Smooth muscle cell (in vitro differentiated cells): ENCODE results near the gene FRMD5. TPM values are rescaled to one million over a fixed set of nuclear protein-coding genes. Genes with fewer than 3 reads are reported as not detected.

Source experiments
- DNase-seq: peaks from one replicate; lab custom pipeline; 2025; ENCODE audit not compliant: unreplicated experiment; lab: John Stamatoyannopoulos, UW
- H2AFZ ChIP-seq: fragments of 200-600 bp; sonication (generic); 2 replicates; pipeline ENCODE4 v1.6.0; 2016; ENCODE audit warnings: antibody characterized with exemption, low read depth, mild to moderate bottlenecking
- H3F3A ChIP-seq: fragments of 200-600 bp; sonication (generic); 2 replicates; pipeline ENCODE4 v1.6.0; 2017; ENCODE audit warnings: antibody characterized with exemption, low read depth
- H3K27ac ChIP-seq: fragments of 200-600 bp; sonication (generic); 2 replicates; pipeline ENCODE4 v1.5.1; 2016; ENCODE audit warnings: low read depth, mild to moderate bottlenecking
- H3K27me3 ChIP-seq: fragments of 200-600 bp; sonication (generic); 2 replicates; pipeline ENCODE4 v1.6.1; 2016; ENCODE audit warnings: low read depth, mild to moderate bottlenecking
- H3K36me3 ChIP-seq: fragments of 200-600 bp; sonication (generic); 2 replicates; pipeline ENCODE4 v1.5.1; 2016; ENCODE audit warnings: low read depth
- H3K4me1 ChIP-seq: fragments of 200-600 bp; sonication (generic); 2 replicates; pipeline ENCODE4 v1.5.1; 2016; ENCODE audit warnings: low read depth
- H3K4me2 ChIP-seq: fragments of 200-600 bp; sonication (generic); 2 replicates; pipeline ENCODE4 v1.6.0; 2016; ENCODE audit warnings: mild to moderate bottlenecking
- H3K4me3 ChIP-seq: fragments of 200-600 bp; sonication (generic); 2 replicates; pipeline ENCODE4 v1.5.1; 2016; ENCODE audit warnings: mild to moderate bottlenecking
- H3K79me2 ChIP-seq: fragments of 200-600 bp; sonication (generic); 2 replicates; pipeline ENCODE4 v1.6.0; 2016; ENCODE audit warnings: low read depth, mild to moderate bottlenecking
- H3K9ac ChIP-seq: fragments of 200-600 bp; sonication (generic); 2 replicates; pipeline ENCODE4 v1.6.0; 2016; ENCODE audit warnings: low read depth
- H3K9me3 ChIP-seq: fragments of 200-600 bp; sonication (generic); replicated peaks from 2 replicates; pipeline ENCODE4 v1.5.1; 2016; ENCODE audit warnings: low read depth
- H4K20me1 ChIP-seq: fragments of 200-600 bp; sonication (generic); 2 replicates; pipeline ENCODE4 v1.6.0; 2016; ENCODE audit warnings: low read depth
- WGBS: methylation state at CpG from one replicate; pipeline ENCODE4 v1.1.7; 2016; ENCODE audit warnings: low lambda C conversion rate; 5-methylcytosine and 5-hydroxymethylcytosine counted together
- polyA plus RNA-seq: library from polyadenylated mRNA; unstranded; fragments of >200 nt; fragmentation: Nextera tagmentation; extraction: Ambion mirVana; gene quantifications from 2 replicates; pipeline ENCODE4 v1.2.1, GENCODE V29; 2016
- total RNA-seq: library from RNA; depleted of rRNA; stranded (reverse); fragments of >200 nt; gene quantifications from 2 replicates; pipeline ENCODE4 v1.2.3, GENCODE V29; 2014
- TF ChIP-seq, protein P1 (sequence below): fragments of 200-600 bp; sonication (generic); IDR thresholded peaks from 2 replicates; pipeline ENCODE4 v1.5.1; 2017; ENCODE audit warnings: borderline replicate concordance, mild to moderate bottlenecking, antibody characterized with exemption; ENCODE audit not compliant: insufficient read depth, poor library complexity, severe bottlenecking

Gene FRMD5
- total and polyA plus RNA-seq, 2 experiments from 2014 or later, result 0.46 to 7.2 TPM

DNA sequence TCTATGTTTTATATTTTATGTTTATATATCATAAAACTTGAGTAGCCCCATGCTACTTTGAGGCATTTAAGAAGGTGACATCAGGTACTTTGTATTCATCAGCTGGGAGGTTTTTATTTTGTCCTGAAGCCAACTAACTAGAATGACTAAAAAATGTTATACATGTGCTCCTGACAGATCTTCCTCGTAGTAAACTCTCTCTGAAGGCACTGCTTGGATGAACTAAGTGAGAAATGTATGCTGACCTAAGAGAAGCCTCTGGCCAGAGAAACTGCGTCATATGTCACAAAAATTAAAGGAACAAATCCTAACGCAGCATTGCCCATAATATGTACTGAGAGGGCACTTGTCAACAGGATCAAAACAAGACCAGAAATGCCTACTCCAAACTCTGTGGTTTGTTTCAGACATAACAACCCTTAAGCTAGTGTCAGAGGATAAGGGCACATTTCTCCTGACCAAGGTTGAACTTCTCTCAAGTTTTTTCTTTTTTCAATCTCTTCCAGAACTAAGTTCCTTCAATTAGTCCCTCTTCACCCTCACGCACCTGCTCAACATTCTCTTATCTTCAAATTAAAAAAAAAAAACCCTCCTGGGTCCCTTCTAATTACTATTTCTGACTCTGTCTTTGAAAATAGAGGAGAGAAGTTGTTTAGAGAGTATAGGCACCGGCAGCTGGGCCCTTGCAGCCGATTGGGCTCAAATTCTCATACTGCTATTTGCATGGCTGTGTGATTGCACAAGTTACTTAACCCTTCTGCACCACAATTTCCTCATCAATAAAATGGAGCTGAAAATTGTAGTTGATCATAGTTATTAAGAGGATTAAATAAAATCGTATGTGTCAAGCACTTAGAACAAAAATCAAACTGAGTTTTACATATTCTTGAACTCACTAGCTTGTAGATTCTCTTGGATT lies 159.0 kb downstream of the FRMD5 start:
- Histone ChIP-seq H3K9me3 (no peaks in the 10 kb centered on the region), H3K27ac (no peak overlapping the region), H3K4me3 (no peak overlapping the region), H3K79me2 (no peaks in the 10 kb centered on the region), H2AFZ (no peak overlapping the region), H3K27me3 (no peaks in the 10 kb centered on the region), H3K9ac (no peak overlapping the region), H3K4me2 (no peak overlapping the region), H4K20me1 (no peaks in the 10 kb centered on the region), H3K4me1 (peaks cover 11% of the 10 kb centered on the region), H3K36me3 (no peaks in the 10 kb centered on the region), H3F3A (no peaks in the 10 kb centered on the region)
- WGBS, result 68% methylated on average over 7 of the region's 7 CpGs
- DNase-seq, result no peak
- TF ChIP-seq, protein P1, sequence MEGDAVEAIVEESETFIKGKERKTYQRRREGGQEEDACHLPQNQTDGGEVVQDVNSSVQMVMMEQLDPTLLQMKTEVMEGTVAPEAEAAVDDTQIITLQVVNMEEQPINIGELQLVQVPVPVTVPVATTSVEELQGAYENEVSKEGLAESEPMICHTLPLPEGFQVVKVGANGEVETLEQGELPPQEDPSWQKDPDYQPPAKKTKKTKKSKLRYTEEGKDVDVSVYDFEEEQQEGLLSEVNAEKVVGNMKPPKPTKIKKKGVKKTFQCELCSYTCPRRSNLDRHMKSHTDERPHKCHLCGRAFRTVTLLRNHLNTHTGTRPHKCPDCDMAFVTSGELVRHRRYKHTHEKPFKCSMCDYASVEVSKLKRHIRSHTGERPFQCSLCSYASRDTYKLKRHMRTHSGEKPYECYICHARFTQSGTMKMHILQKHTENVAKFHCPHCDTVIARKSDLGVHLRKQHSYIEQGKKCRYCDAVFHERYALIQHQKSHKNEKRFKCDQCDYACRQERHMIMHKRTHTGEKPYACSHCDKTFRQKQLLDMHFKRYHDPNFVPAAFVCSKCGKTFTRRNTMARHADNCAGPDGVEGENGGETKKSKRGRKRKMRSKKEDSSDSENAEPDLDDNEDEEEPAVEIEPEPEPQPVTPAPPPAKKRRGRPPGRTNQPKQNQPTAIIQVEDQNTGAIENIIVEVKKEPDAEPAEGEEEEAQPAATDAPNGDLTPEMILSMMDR, result no peak

DNA sequence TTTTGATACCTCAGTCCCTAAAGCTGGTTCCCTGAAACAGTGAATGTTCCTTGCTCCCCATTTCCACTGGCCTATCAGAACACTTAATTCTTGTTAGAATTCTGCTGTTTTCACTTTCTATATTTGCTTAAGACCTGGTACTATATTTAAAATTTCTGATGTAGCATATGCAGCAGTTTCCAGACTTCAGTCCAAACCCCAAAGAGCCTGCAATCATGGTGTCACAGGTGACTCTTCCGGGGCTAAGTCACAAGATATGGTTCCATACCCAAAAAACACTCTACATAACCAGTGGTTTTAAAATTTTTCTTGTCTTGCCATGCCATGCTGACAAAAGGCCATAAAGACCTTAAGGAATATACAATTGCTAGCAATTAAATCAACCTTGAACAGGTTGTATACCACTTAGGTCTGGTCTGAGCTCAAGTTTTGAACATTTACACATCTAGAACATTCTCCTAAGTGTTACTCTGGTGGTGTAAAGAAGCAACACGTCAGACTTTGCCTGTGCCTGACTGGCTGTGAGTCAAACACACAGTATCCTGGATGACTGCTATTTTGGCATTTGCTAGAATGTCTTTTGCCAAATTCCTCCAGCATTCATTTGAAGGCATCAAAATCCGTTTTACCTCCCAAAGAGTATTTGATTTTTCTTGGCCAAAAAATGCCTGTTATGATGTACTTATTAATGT lies 160.0 kb downstream of the FRMD5 start:
- Histone ChIP-seq H3K27me3 (no peaks in the 10 kb centered on the region), H2AFZ (no peak overlapping the region), H3K36me3 (no peaks in the 10 kb centered on the region), H3F3A (no peaks in the 10 kb centered on the region), H3K4me3 (no peak overlapping the region), H4K20me1 (no peaks in the 10 kb centered on the region), H3K4me2 (no peak overlapping the region), H3K9me3 (no peaks in the 10 kb centered on the region), H3K4me1 (peaks cover 11% of the 10 kb centered on the region), H3K9ac (no peak overlapping the region), H3K27ac (no peak overlapping the region), H3K79me2 (no peaks in the 10 kb centered on the region)
- TF ChIP-seq, protein P1, result no peak
- WGBS, result 66% methylated on average over 3 of the region's 3 CpGs
- DNase-seq, result no peak

DNA sequence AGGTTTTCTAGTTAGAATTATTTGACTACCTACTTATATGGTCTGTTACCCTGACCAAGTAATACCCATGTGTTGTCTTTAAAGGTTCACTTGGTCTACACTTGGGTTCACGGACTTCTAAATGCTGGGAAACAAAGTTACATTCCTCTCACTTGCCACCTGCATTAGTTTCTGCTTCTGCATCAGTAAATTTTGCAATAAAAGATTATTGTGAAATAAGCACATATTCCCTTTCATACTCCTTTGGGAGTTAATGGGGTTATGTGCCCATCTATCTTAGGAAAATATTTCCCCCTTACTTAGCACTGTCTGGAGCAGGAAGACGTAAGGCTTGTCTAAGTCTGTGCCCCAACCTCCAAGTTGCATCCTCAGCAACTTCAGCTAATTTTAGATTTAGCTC lies 160.7 kb downstream of the FRMD5 start:
- TF ChIP-seq, protein P1, result no peak
- no peak overlapping the region for H3K27ac ChIP-seq
- no peak overlapping the region for H3K4me2 ChIP-seq

More for the DNA sequence above, 160.7 kb downstream of the FRMD5 start:
- no peak overlapping the region for H3K4me3 ChIP-seq
- no peak overlapping the region for H3K9ac ChIP-seq
- no peaks in the 10 kb centered on the region for H3K36me3 ChIP-seq
- no peaks in the 10 kb centered on the region for H4K20me1 ChIP-seq
- H3K9me3 ChIP-seq, result no peaks in the 10 kb centered on the region
- WGBS, result 84% methylated on average over 2 of the region's 2 CpGs
- H3K79me2 ChIP-seq, result no peaks in the 10 kb centered on the region
- H3K27me3 ChIP-seq, result no peaks in the 10 kb centered on the region
- H3F3A ChIP-seq, result no peaks in the 10 kb centered on the region
- H3K4me1 ChIP-seq, result peaks cover 9% of the 10 kb centered on the region
- H2AFZ ChIP-seq, result no peak overlapping the region
- no peak for DNase-seq
